Measurements from ENCODE around the gene TMEM121. TPM values are rescaled to one million over a fixed set of nuclear protein-coding genes. Genes with fewer than 3 reads are reported as not detected.

The TMEM121 gene
- total RNA-seq, 1 experiment from 2014 or later = 0.36 TPM

GRCh38 chr14:105498430-105499255 lies 27.7 kb upstream of the TMEM121 start:
- no peak for DNase-seq (ENCODE audit: low read depth)

GRCh38 chr14:105499256-105500035 lies 26.9 kb upstream of the TMEM121 start:
- peak; percentile 35 for DNase-seq (ENCODE audit: low read depth)

- no peak for DNase-seq (ENCODE audit: low read depth)
Observed at GRCh38 chr14:105500036-105500725, 26.2 kb upstream of the TMEM121 start.

GRCh38 chr14:105500726-105501101 lies 25.7 kb upstream of the TMEM121 start:
- no peak for DNase-seq (ENCODE audit: low read depth)

- DNase-seq (ENCODE audit: low read depth) = no peak
Observed at GRCh38 chr14:105501504-105502291, 24.7 kb upstream of the TMEM121 start.

- no peak for DNase-seq (ENCODE audit: low read depth)
Observed at GRCh38 chr14:105502446-105503295, 23.7 kb upstream of the TMEM121 start.

- DNase-seq (ENCODE audit: low read depth) = no peak
Observed at GRCh38 chr14:105503296-105503640, 23.1 kb upstream of the TMEM121 start.

GRCh38 chr14:105503935-105504692 lies 22.3 kb upstream of the TMEM121 start:
- DNase-seq (ENCODE audit: low read depth) = no peak

- no peak for DNase-seq (ENCODE audit: low read depth)
Observed at GRCh38 chr14:105505101-105505500, 21.3 kb upstream of the TMEM121 start.

GRCh38 chr14:105507247-105507646 lies 19.1 kb upstream of the TMEM121 start:
- DNase-seq (ENCODE audit: low read depth) = no peak

GRCh38 chr14:105508069-105508468 lies 18.3 kb upstream of the TMEM121 start:
- DNase-seq (ENCODE audit: low read depth) = no peak

- DNase-seq (ENCODE audit: low read depth) = no peak
Observed at GRCh38 chr14:105508601-105509000, 17.8 kb upstream of the TMEM121 start.

- DNase-seq (ENCODE audit: low read depth) = peak; percentile 68
Observed at GRCh38 chr14:105517096-105517495, 9.3 kb upstream of the TMEM121 start.

GRCh38 chr14:105519946-105520698 lies 6.3 kb upstream of the TMEM121 start:
- DNase-seq (ENCODE audit: low read depth) = no peak

GRCh38 chr14:105525326-105525725 lies 1.1 kb upstream of the TMEM121 start:
- DNase-seq (ENCODE audit: low read depth) = no peak

GRCh38 chr14:105526776-105527380 lies 495 bp downstream of the TMEM121 start:
- no peak for DNase-seq (ENCODE audit: low read depth)

GRCh38 chr14:105527381-105527825 lies 1.0 kb downstream of the TMEM121 start:
- no peak for DNase-seq (ENCODE audit: low read depth)

- DNase-seq (ENCODE audit: low read depth) = peak; percentile 57
Observed at GRCh38 chr14:105527826-105528585, 1.6 kb downstream of the TMEM121 start.

Data from RPMI7951 (cell line).